Neural progenitor cell (in vitro differentiated cells): ENCODE results near the gene GASK1A. TPM values are rescaled to one million over a fixed set of nuclear protein-coding genes. Genes with fewer than 3 reads are reported as not detected.
"Not testable (repeated sequence)": the region's sequence is repeated elsewhere in the genome, so short reads cannot be mapped to it uniquely, and the experiment has no call there.

Experiments
- DNase-seq: peaks from one replicate; pipeline ENCODE4 v3.0.0-alpha.2; 2016; ENCODE audit warnings: low spot score
- H2AFZ ChIP-seq: fragments of 200-600 bp; sonication (generic); replicated peaks from 2 replicates; pipeline ENCODE4 v1.6.1; 2016; ENCODE audit warnings: antibody characterized with exemption
- H3F3A ChIP-seq: fragments of 200-600 bp; sonication (generic); 2 replicates; pipeline ENCODE4 v1.6.1; 2016; ENCODE audit warnings: antibody characterized with exemption, low read depth
- H3K27ac ChIP-seq: fragments of 200-600 bp; sonication (generic); 2 replicates; pipeline ENCODE4 v1.5.1; 2016; ENCODE audit warnings: mild to moderate bottlenecking
- H3K27me3 ChIP-seq: fragments of 200-600 bp; sonication (generic); 2 replicates; pipeline ENCODE4 v1.6.1; 2016; ENCODE audit warnings: mild to moderate bottlenecking, moderate library complexity
- H3K36me3 ChIP-seq: fragments of 200-600 bp; sonication (generic); 2 replicates; pipeline ENCODE4 v1.5.1; 2016
- H3K4me1 ChIP-seq: fragments of 200-600 bp; sonication (generic); 2 replicates; pipeline ENCODE4 v1.6.1; 2016; ENCODE audit warnings: mixed run types
- H3K4me2 ChIP-seq: fragments of 200-600 bp; sonication (generic); 2 replicates; pipeline ENCODE4 v1.6.1; 2016
- H3K4me3 ChIP-seq: fragments of 200-600 bp; sonication (generic); 2 replicates; pipeline ENCODE4 v1.5.1; 2016
- H3K79me2 ChIP-seq: fragments of 200-600 bp; sonication (generic); 2 replicates; pipeline ENCODE4 v1.6.1; 2016; ENCODE audit warnings: low read depth
- H3K9ac ChIP-seq: fragments of 200-600 bp; sonication (generic); 2 replicates; pipeline ENCODE4 v1.6.1; 2016
- H3K9me3 ChIP-seq: fragments of 200-600 bp; sonication (generic); 2 replicates; pipeline ENCODE4 v1.5.1; 2016; ENCODE audit warnings: low read depth
- H4K20me1 ChIP-seq: fragments of 200-600 bp; sonication (generic); 2 replicates; pipeline ENCODE4 v1.6.1; 2016; ENCODE audit warnings: low read depth
- H3K27ac Mint-ChIP-seq: 3 replicates; pipeline ENCODE4 v1.8.0; 2021; ENCODE audit warnings: mixed read lengths
- H3K27me3 Mint-ChIP-seq: 2 replicates; pipeline ENCODE4 v1.8.0; 2022; ENCODE audit warnings: low read depth, mild to moderate bottlenecking, inconsistent platforms, moderate library complexity, mixed read lengths; ENCODE audit not compliant: insufficient read depth
- H3K36me3 Mint-ChIP-seq: 3 replicates; pipeline ENCODE4 v1.8.0; 2021; ENCODE audit warnings: mixed read lengths
- H3K4me1 Mint-ChIP-seq: 3 replicates; pipeline ENCODE4 v1.8.0; 2021; ENCODE audit warnings: mixed read lengths
- H3K4me3 Mint-ChIP-seq: 3 replicates; pipeline ENCODE4 v1.8.0; 2021; ENCODE audit warnings: mild to moderate bottlenecking, moderate library complexity, mixed read lengths
- H3K9me3 Mint-ChIP-seq: 3 replicates; pipeline ENCODE4 v1.8.0; 2020; ENCODE audit warnings: mixed read lengths
- CTCF ChIP-seq: fragments of 200-600 bp; sonication (generic); IDR thresholded peaks from 2 replicates; pipeline ENCODE4 v1.5.1; 2017; ENCODE audit warnings: antibody characterized with exemption, mild to moderate bottlenecking
- EZH2 ChIP-seq: fragments of 200-600 bp; sonication (generic); IDR thresholded peaks from 2 replicates; pipeline ENCODE4 v1.6.1; 2017; ENCODE audit warnings: antibody characterized with exemption, mild to moderate bottlenecking, moderate library complexity
- EZH2phosphoT487 ChIP-seq: fragments of 200-600 bp; sonication (generic); IDR thresholded peaks from 2 replicates; pipeline ENCODE4 v1.6.1; 2017; ENCODE audit warnings: antibody characterized with exemption
- total RNA-seq: library from RNA; depleted of rRNA; stranded (reverse); fragments of >200 nt; gene quantifications from 2 replicates; pipeline ENCODE4 v1.2.3, GENCODE V29; 2015; ENCODE audit warnings: low replicate concordance

GASK1A gene
- total RNA-seq, 1 donor from 2014 or later: 3.9 TPM

- H3K9me3 ChIP-seq: peaks cover 6% of the 10 kb centered on the region
- TF ChIP-seq EZH2phosphoT487 (no peak), EZH2 (no peak), CTCF (no peak)
- H3K27me3 ChIP-seq: no peaks in the 10 kb centered on the region
- H3F3A ChIP-seq: no peaks in the 10 kb centered on the region
- Mint-ChIP-seq H3K4me3 (no peak overlapping the region), H3K27me3 (peaks cover 6% of the 10 kb centered on the region), H3K27ac (no peak overlapping the region), H3K4me1 (no peaks in the 10 kb centered on the region), H3K36me3 (no peaks in the 10 kb centered on the region), H3K9me3 (peaks cover 18% of the 10 kb centered on the region)
- H3K36me3 ChIP-seq: no peaks in the 10 kb centered on the region
- no peak overlapping the region for H3K4me2 ChIP-seq
- no peak overlapping the region for H3K4me3 ChIP-seq
- no peak for DNase-seq
- H3K79me2 ChIP-seq: no peaks in the 10 kb centered on the region
- H3K9ac ChIP-seq: no peak overlapping the region
- H4K20me1 ChIP-seq: no peaks in the 10 kb centered on the region
- no peaks in the 10 kb centered on the region for H3K4me1 ChIP-seq
- H2AFZ ChIP-seq: no peak overlapping the region
- no peak overlapping the region for H3K27ac ChIP-seq
Measured at GRCh38 chr3:43043071-43043766, 64.1 kb downstream of the GASK1A start.

- Histone ChIP-seq H3K9me3 (peaks cover 6% of the 10 kb centered on the region), H3K27ac (no peak overlapping the region), H4K20me1 (no peaks in the 10 kb centered on the region), H2AFZ (no peak overlapping the region), H3K27me3 (no peaks in the 10 kb centered on the region), H3K4me2 (no peak overlapping the region), H3K79me2 (no peaks in the 10 kb centered on the region), H3K36me3 (no peaks in the 10 kb centered on the region), H3K4me1 (no peaks in the 10 kb centered on the region), H3K4me3 (no peak overlapping the region), H3F3A (no peaks in the 10 kb centered on the region), H3K9ac (no peak overlapping the region)
- no peak for DNase-seq
- TF ChIP-seq CTCF: no peak
- TF ChIP-seq EZH2: no peak
- TF ChIP-seq EZH2phosphoT487: no peak
- H3K27ac Mint-ChIP-seq: no peak overlapping the region
- H3K4me1 Mint-ChIP-seq: no peaks in the 10 kb centered on the region
- peaks cover 19% of the 10 kb centered on the region for H3K9me3 Mint-ChIP-seq
- no peak overlapping the region for H3K4me3 Mint-ChIP-seq
- H3K36me3 Mint-ChIP-seq: no peaks in the 10 kb centered on the region
- H3K27me3 Mint-ChIP-seq: peaks cover 6% of the 10 kb centered on the region
Measured at GRCh38 chr3:43043793-43044192, 64.7 kb downstream of the GASK1A start.

- H3F3A ChIP-seq, H3K27me3 Mint-ChIP-seq, H3K4me2 ChIP-seq, H3K27me3 ChIP-seq, DNase-seq, H3K4me1 ChIP-seq, H3K79me2 ChIP-seq, H3K27ac ChIP-seq, H2AFZ ChIP-seq, H3K4me3 ChIP-seq, H3K4me3 Mint-ChIP-seq, H3K36me3 ChIP-seq, H3K4me1 Mint-ChIP-seq, H3K36me3 Mint-ChIP-seq, H4K20me1 ChIP-seq, H3K9ac ChIP-seq, H3K9me3 ChIP-seq, H3K27ac Mint-ChIP-seq: not testable (repeated sequence)
- peaks cover 19% of the 10 kb centered on the region for H3K9me3 Mint-ChIP-seq
Measured at GRCh38 chr3:43045079-43045478, 66.0 kb downstream of the GASK1A start.

- H3K9me3 ChIP-seq: peaks cover 6% of the 10 kb centered on the region
- no peak overlapping the region for H3K27ac Mint-ChIP-seq
- no peaks in the 10 kb centered on the region for H3K79me2 ChIP-seq
- no peaks in the 10 kb centered on the region for H3K36me3 ChIP-seq
- no peak for DNase-seq
- no peaks in the 10 kb centered on the region for H3K36me3 Mint-ChIP-seq
- no peak overlapping the region for H3K27ac ChIP-seq
- H3K4me2 ChIP-seq: no peak overlapping the region
- no peaks in the 10 kb centered on the region for H3K4me1 Mint-ChIP-seq
- TF ChIP-seq EZH2 (no peak), EZH2phosphoT487 (no peak), CTCF (no peak)
- H3K27me3 Mint-ChIP-seq: peaks cover 6% of the 10 kb centered on the region
- H3K4me3 Mint-ChIP-seq: no peak overlapping the region
- H3K4me1 ChIP-seq: no peaks in the 10 kb centered on the region
- peaks cover 24% of the 10 kb centered on the region for H3K9me3 Mint-ChIP-seq
- H3K27me3 ChIP-seq: no peaks in the 10 kb centered on the region
- H3K9ac ChIP-seq: no peak overlapping the region
- no peaks in the 10 kb centered on the region for H3F3A ChIP-seq
- no peaks in the 10 kb centered on the region for H4K20me1 ChIP-seq
- no peak overlapping the region for H3K4me3 ChIP-seq
- H2AFZ ChIP-seq: no peak overlapping the region
Measured at GRCh38 chr3:43046583-43046982, 67.5 kb downstream of the GASK1A start.
